Adrenal gland (tissue), 12 donors: ENCODE measurements around the gene CAPN5. TPM values are rescaled to one million over a fixed set of nuclear protein-coding genes. Genes with fewer than 3 reads are reported as not detected.

Source experiments
- DNase-seq, 7 donors: peaks; one replicate each; pipeline ENCODE4 v3.0.0-alpha.2; 2019 to 2020
- H3K27ac ChIP-seq, 5 donors: fragments of 200-600 bp; sonication (generic) in 4 of 5; 1 replicate in 3 of 5; 2 replicates in 2 of 5; pipeline versions ENCODE4 v1.5.1 to v1.8.0; 2016 to 2020; ENCODE audit warnings: mild to moderate bottlenecking in 1 of 5
- H3K27me3 ChIP-seq: fragments of 200-600 bp; 2 replicates; pipeline ENCODE4 v1.8.0; 2021
- H3K36me3 ChIP-seq, 2 donors: fragments of 200-600 bp; replicated peaks in 1 of 2; 1 replicate in 1 of 2; 2 replicates in 1 of 2; pipeline versions ENCODE4 v1.5.1 to v1.8.0; 2018 to 2022
- H3K4me1 ChIP-seq, 2 donors: fragments of 200-600 bp; replicated peaks in 1 of 2; 1 replicate in 1 of 2; 2 replicates in 1 of 2; pipeline versions ENCODE4 v1.5.1 to v1.8.0; 2018 to 2021
- H3K4me3 ChIP-seq, 4 donors: fragments of 200-600 bp; sonication (generic) in 3 of 4; one replicate each; pipeline ENCODE4 v1.5.1; 2016 to 2018
- H3K9me3 ChIP-seq, 3 donors: fragments of 200-600 bp; sonication (generic) in 1 of 3; replicated peaks in 1 of 3; 1 replicate in 2 of 3; 2 replicates in 1 of 3; pipeline versions ENCODE4 v1.5.1 to v1.8.0; 2016 to 2021
- POLR2A ChIP-seq, 2 donors: fragments of 450-650 bp; IDR thresholded peaks; one replicate each; pipeline ENCODE4 v1.6.1; 2017; ENCODE audit warnings: antibody characterized with exemption in 2 of 2, mild to moderate bottlenecking in 2 of 2, moderate library complexity in 1 of 2
- WGBS, 4 donors: extraction: QIAGEN DNeasy Blood & Tissue Kit in 2 of 4; methylation state at CpG; one replicate each; pipeline versions ENCODE4 v1.1.5 to v1.1.7; 2013 to 2017; 5-methylcytosine and 5-hydroxymethylcytosine counted together
- intact Hi-C, 2 donors: fragments of 100-400 bp; cut with DNase I; formaldehyde crosslinking; loops; one replicate each; pipeline versions ENCODE4 v1.14.1 to v1.15.0; 2022 to 2023
- polyA plus RNA-seq, 3 donors: library from polyadenylated mRNA; stranded (reverse); fragments of 200-250 nt in 2 of 3; fragments of 350-450 nt in 1 of 3; fragmentation: Illumina TruSeq in 1 of 3; extraction: RNeasy Lipid Tissue Mini Kit (QIAGEN cat#74804) in 1 of 3; gene quantifications; one replicate each; pipeline ENCODE4 v1.2.3, GENCODE V29; 2013 to 2014
- total RNA-seq, 9 donors: library from RNA; depleted of rRNA in 4 of 9; stranded (reverse); fragments of >200 nt in 4 of 9; fragments of 120-200 nt in 1 of 9; fragmentation: NEBNext Ultra II Directional in 1 of 9; extraction: Animal tissue kit (Norgen Biotek cat#: 25700) in 1 of 9; gene quantifications; one replicate each; pipeline versions ENCODE4 v1.1.0 to v1.2.4, GENCODE V29; 2013 to 2023
- TF ChIP-seq, protein P1 (sequence below), 6 experiments: fragments of 450-650 bp in 4 of 6; fragments of 200-600 bp in 2 of 6; sonication (generic) in 1 of 6; IDR thresholded peaks; 1 replicate in 5 of 6; 2 replicates in 1 of 6; pipeline versions ENCODE4 v1.5.1 to v1.8.0; 2016 to 2021; ENCODE audit warnings: antibody characterized with exemption in 6 of 6, mild to moderate bottlenecking in 2 of 6, moderate library complexity in 1 of 6
- donor health status: healthy with polysubstance abuse.
- donor health status: Bipolar disorder and iron deficiency.
- donor health status: DM: yes; HTN: yes; CAD: no.
- donor health status: DM: no; HTN: no; CAD: no.
- donor health status: DM: no; HTN: no; CAD: no.
- donor health status: DM: yes; HTN: yes; CAD: no.

CAPN5 gene
- total and polyA plus RNA-seq, 12 donors, result 5.6 to 29.6 (median 18.4) TPM

DNA sequence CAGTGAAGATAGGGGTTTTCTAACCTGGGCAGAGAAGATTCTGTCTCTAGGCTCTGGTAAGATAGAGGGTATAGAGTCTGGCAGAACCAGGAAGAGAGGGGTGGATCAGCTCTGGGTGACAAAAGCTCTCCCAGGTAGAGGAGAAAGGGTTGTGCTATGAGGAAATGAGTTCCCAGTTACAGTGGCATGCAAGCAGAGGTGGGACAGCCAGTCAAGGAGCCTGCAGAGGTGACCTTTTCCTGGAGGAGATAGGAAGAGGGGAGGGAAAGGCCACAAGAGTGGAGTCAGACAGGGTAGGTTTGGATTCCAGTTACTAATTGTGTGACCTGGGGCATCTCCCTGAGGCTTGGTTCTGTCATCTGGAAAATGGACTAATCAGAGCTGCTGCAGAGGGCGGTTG lies 3.4 kb upstream of the CAPN5 start:
- no peaks in the 10 kb centered on the region for H3K9me3 ChIP-seq
- TF ChIP-seq, protein P1, sequence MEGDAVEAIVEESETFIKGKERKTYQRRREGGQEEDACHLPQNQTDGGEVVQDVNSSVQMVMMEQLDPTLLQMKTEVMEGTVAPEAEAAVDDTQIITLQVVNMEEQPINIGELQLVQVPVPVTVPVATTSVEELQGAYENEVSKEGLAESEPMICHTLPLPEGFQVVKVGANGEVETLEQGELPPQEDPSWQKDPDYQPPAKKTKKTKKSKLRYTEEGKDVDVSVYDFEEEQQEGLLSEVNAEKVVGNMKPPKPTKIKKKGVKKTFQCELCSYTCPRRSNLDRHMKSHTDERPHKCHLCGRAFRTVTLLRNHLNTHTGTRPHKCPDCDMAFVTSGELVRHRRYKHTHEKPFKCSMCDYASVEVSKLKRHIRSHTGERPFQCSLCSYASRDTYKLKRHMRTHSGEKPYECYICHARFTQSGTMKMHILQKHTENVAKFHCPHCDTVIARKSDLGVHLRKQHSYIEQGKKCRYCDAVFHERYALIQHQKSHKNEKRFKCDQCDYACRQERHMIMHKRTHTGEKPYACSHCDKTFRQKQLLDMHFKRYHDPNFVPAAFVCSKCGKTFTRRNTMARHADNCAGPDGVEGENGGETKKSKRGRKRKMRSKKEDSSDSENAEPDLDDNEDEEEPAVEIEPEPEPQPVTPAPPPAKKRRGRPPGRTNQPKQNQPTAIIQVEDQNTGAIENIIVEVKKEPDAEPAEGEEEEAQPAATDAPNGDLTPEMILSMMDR (IDR thresholded peaks at IDR 0.05), result no peak
- TF ChIP-seq POLR2A (IDR thresholded peaks at IDR 0.05), result no peak
- intact Hi-C loops, result no loop called here
- 88 to 100% (median 92%) methylated on average over 1 of the region's 1 CpG for WGBS, 4 donors
- peaks cover 0 to 6% of the 10 kb centered on the region in 2 donors for H3K4me1 ChIP-seq
- H3K27ac ChIP-seq, result no peak overlapping the region
- no peaks in the 10 kb centered on the region for H3K27me3 ChIP-seq
- no peak overlapping the region for H3K4me3 ChIP-seq
- DNase-seq, result peak in 1 of 7 donors; percentile 10
- no peaks in the 10 kb centered on the region for H3K36me3 ChIP-seq

DNA sequence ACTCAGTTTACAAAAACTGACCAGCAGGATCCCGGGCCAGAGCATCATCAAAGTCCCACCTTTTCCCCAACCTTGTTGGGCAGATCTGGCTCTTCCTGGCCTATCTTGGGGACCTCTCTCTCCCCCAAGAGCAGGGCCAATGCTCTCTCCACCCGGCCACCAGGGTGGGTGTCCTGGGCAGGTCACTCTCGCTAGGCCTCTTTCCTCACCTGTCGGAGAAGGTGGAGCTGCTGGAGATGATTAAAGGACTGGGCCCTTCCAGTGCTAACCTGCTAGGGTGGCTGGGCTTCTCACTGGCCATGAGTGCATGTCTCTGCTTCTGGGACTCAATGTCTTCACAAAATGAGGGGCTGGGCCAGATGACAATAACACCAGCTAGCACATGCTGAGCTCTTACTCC lies 2.9 kb upstream of the CAPN5 start:
- H3K9me3 ChIP-seq, result no peaks in the 10 kb centered on the region
- H3K4me3 ChIP-seq, result no peak overlapping the region
- 94 to 100% (median 95%) methylated on average over 4 of the region's 4 CpGs for WGBS, 4 donors
- TF ChIP-seq, protein P1 (IDR thresholded peaks at IDR 0.05), result no peak
- no peak for TF ChIP-seq POLR2A (IDR thresholded peaks at IDR 0.05)
- intact Hi-C loops, result no loop called here
- no peaks in the 10 kb centered on the region for H3K36me3 ChIP-seq
- peaks cover 0 to 11% of the 10 kb centered on the region in 2 donors for H3K4me1 ChIP-seq
- H3K27me3 ChIP-seq, result no peaks in the 10 kb centered on the region
- peak in 2 of 7 donors; percentile 9 to 13 for DNase-seq
- H3K27ac ChIP-seq, result no peak overlapping the region

DNA sequence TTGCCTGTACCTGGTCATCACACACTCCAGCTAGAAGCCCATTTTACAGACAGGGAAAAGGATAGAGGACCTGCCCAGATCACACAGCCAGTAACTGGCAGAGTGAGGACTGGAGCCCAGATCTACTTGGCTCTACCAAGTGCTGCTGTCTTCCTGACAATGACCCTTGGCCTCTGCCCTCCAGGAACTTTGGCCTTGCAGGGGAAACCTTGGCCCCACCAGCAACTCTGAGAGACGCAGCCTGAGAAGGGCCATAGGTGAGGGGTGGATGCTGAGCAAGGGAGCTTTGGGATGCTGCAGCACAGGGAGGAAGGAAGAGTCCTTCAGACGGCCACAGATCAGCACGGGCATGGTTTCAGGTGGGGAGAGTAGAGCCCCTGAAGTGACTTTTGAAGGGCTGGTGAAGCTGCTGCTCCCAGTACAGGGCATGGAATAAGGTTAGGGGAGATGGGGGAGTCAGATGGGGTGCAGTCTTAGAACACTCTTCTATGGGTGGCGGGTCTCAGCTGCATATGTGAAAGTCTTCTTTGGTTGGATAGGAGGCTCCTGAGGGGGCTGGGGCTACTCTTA lies 2.0 kb upstream of the CAPN5 start:
- Histone ChIP-seq H3K4me3 (no peak overlapping the region), H3K36me3 (no peaks in the 10 kb centered on the region), H3K9me3 (no peaks in the 10 kb centered on the region), H3K27me3 (no peaks in the 10 kb centered on the region), H3K4me1 (peaks cover 0 to 13% of the 10 kb centered on the region in 2 donors), H3K27ac (no peak overlapping the region)
- intact Hi-C loops, result no loop called here
- peak in 2 of 7 donors; percentile 10 to 18 for DNase-seq
- no peak for TF ChIP-seq POLR2A (IDR thresholded peaks at IDR 0.05)
- TF ChIP-seq, protein P1 (IDR thresholded peaks at IDR 0.05), result no peak
- 89 to 100% (median 92%) methylated on average over 3 to 4 of the region's 4 CpGs for WGBS, 4 donors

DNA sequence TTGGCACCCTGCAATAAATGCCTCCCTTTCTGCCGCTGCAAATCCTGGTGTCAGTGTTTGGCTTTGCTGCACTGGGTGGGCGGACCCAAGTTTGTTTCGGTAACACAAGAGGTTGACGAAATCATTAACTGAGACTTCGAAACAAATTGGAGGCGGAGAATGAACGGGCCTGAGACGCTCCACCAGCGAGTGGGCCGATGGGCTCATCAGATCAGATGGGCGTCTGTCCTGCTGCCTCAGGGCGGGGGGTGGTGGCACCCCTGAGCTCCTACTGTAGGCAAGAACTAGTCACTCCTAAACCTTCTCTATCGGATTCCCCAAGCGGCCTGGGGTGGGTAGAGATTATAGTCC lies 918 bp upstream of the CAPN5 start:
- H3K27ac ChIP-seq, result peak overlapping the region in 4 of 5 donors; percentile 59 to 88 (median 76)
- peaks cover 0 to 13% of the 10 kb centered on the region in 2 donors for H3K4me1 ChIP-seq
- peak in 4 of 7 donors; percentile 30 to 77 (median 43) for DNase-seq
- TF ChIP-seq, protein P1 (IDR thresholded peaks at IDR 0.05), result no peak
- no peak for TF ChIP-seq POLR2A (IDR thresholded peaks at IDR 0.05)
- H3K4me3 ChIP-seq, result peak overlapping the region in 2 of 4 donors; percentile 41 to 62
- no peaks in the 10 kb centered on the region for H3K36me3 ChIP-seq
- no peaks in the 10 kb centered on the region for H3K27me3 ChIP-seq
- 50 to 69% (median 58%) methylated on average over 14 of the region's 14 CpGs for WGBS, 4 donors
- H3K9me3 ChIP-seq, result no peaks in the 10 kb centered on the region
- intact Hi-C loops, result no loop called here
